GM11168 (cell line): ENCODE data around the gene KDM6A.
"Not testable (repeated sequence)": the region's sequence is repeated elsewhere in the genome, so short reads cannot be mapped to it uniquely, and the experiment has no call there.

ENCODE experiments used
- in situ Hi-C: fragments of 300-500 bp; cut with MboI; formaldehyde crosslinking; loops from one replicate; pipeline ENCODE4 v1.12.0; 2022; ENCODE audit warnings: low sequenced_read_pairs; ENCODE audit not compliant: unreplicated experiment

The KDM6A gene

GRCh38 chrX:44915361-44915868, 42.4 kb downstream of the KDM6A start:
- in situ Hi-C loops: no loop called here

- in situ Hi-C loops: no loop called here
Measured at GRCh38 chrX:44918722-44919121, 45.7 kb downstream of the KDM6A start.

- in situ Hi-C loops: no loop called here
Measured at GRCh38 chrX:44922980-44923379, 50.0 kb downstream of the KDM6A start.

- in situ Hi-C loops: no loop called here
Measured at GRCh38 chrX:44927398-44927797, 54.4 kb downstream of the KDM6A start.

- in situ Hi-C loops: no loop called here
Measured at GRCh38 chrX:44931441-44931973, 58.5 kb downstream of the KDM6A start.

- in situ Hi-C loops: no loop called here
Measured at GRCh38 chrX:44935172-44935571, 62.2 kb downstream of the KDM6A start.

- in situ Hi-C loops: no loop called here
Measured at GRCh38 chrX:44935640-44936039, 62.7 kb downstream of the KDM6A start.

- in situ Hi-C loops: no loop called here
Measured at GRCh38 chrX:44937606-44938005, 64.6 kb downstream of the KDM6A start.

- in situ Hi-C loops: no loop called here
Measured at GRCh38 chrX:44938111-44938510, 65.1 kb downstream of the KDM6A start.

- in situ Hi-C loops: not testable (repeated sequence)
Measured at GRCh38 chrX:44940541-44940940, 67.6 kb downstream of the KDM6A start.

- in situ Hi-C loops: no loop called here
Measured at GRCh38 chrX:44943007-44943406, 70.0 kb downstream of the KDM6A start.

- in situ Hi-C loops: no loop called here
Measured at GRCh38 chrX:44944894-44945293, 71.9 kb downstream of the KDM6A start.

GRCh38 chrX:44945736-44946135, 72.7 kb downstream of the KDM6A start:
- in situ Hi-C loops: no loop called here

- in situ Hi-C loops: no loop called here
Measured at GRCh38 chrX:44946771-44947170, 73.8 kb downstream of the KDM6A start.

GRCh38 chrX:44947995-44948394, 75.0 kb downstream of the KDM6A start:
- in situ Hi-C loops: no loop called here

GRCh38 chrX:44948406-44948805, 75.4 kb downstream of the KDM6A start:
- in situ Hi-C loops: no loop called here

GRCh38 chrX:44949125-44949524, 76.1 kb downstream of the KDM6A start:
- in situ Hi-C loops: no loop called here

- in situ Hi-C loops: not testable (repeated sequence)
Measured at GRCh38 chrX:44950471-44951366, 77.7 kb downstream of the KDM6A start.

GRCh38 chrX:44951572-44952067, 78.6 kb downstream of the KDM6A start:
- in situ Hi-C loops: no loop called here

GRCh38 chrX:44952329-44953027, 79.5 kb downstream of the KDM6A start:
- in situ Hi-C loops: no loop called here
